ENCODE results near the gene RRP12. TPM values are rescaled to one million over a fixed set of nuclear protein-coding genes. Genes with fewer than 3 reads are reported as not detected.

The RRP12 gene
- polyA plus RNA-seq, 1 of the 3 experiments (the other 2 are of a cell fraction), result 46.4 TPM

- no peaks in the 10 kb centered on the region for H4K20me1 ChIP-seq (ENCODE audit: insufficient read depth)
- no peaks in the 10 kb centered on the region for H3K79me2 ChIP-seq (ENCODE audit: insufficient read depth)
- no peaks in the 10 kb centered on the region for H3F3A ChIP-seq (replicated peaks; ENCODE audit: insufficient read depth)
- H2AFZ ChIP-seq (ENCODE audit: low read depth), result no peak overlapping the region
- H3K27ac ChIP-seq (ENCODE audit: low read depth in 2 of 2, low read length in 1 of 2), result no peak overlapping the region
- H3K9me3 ChIP-seq, result no peaks in the 10 kb centered on the region
- no peak overlapping the region for H3K4me3 ChIP-seq (ENCODE audit: low read depth in 2 of 2, low read length in 1 of 2)
- no peak overlapping the region for H3K4me2 ChIP-seq
- H3K9me2 ChIP-seq, result no peaks in the 10 kb centered on the region
- no peak overlapping the region for H3K9ac ChIP-seq
- peaks cover 7 to 77% of the 10 kb centered on the region in 2 experiments for H3K36me3 ChIP-seq (replicated peaks in 1 of 2; ENCODE audit: control insufficient read depth in 1 of 2, insufficient read depth in 2 of 2, low read length in 1 of 2)
- ChIA-PET POLR2A (no interaction called here), CTCF (interaction anchor here (1.5 kb wide), 1 partner anchor 84 kb away, joined by 5 read pairs; no protein-coding TSS in a partner anchor)
- H3K4me1 ChIP-seq (ENCODE audit: control insufficient read depth in 1 of 2, insufficient read depth in 2 of 2, low read depth in 1 of 2, low read length in 1 of 2), result no peaks in the 10 kb centered on the region
- no peaks in the 10 kb centered on the region for H3K27me3 ChIP-seq (ENCODE audit: insufficient read depth)
- no peak for TF ChIP-seq TAF1 (IDR thresholded peaks at IDR 0.05; ENCODE audit: borderline replicate concordance, low read depth, low read length)
- no peak for TF ChIP-seq EP300 (IDR thresholded peaks at IDR 0.05; ENCODE audit: borderline replicate concordance in 1 of 2, low read depth in 1 of 2, low read length in 1 of 2)
- no peak for TF ChIP-seq GATA2 (CRISPR knock-in tag; IDR thresholded peaks at IDR 0.05)
- TF ChIP-seq, protein P1, sequence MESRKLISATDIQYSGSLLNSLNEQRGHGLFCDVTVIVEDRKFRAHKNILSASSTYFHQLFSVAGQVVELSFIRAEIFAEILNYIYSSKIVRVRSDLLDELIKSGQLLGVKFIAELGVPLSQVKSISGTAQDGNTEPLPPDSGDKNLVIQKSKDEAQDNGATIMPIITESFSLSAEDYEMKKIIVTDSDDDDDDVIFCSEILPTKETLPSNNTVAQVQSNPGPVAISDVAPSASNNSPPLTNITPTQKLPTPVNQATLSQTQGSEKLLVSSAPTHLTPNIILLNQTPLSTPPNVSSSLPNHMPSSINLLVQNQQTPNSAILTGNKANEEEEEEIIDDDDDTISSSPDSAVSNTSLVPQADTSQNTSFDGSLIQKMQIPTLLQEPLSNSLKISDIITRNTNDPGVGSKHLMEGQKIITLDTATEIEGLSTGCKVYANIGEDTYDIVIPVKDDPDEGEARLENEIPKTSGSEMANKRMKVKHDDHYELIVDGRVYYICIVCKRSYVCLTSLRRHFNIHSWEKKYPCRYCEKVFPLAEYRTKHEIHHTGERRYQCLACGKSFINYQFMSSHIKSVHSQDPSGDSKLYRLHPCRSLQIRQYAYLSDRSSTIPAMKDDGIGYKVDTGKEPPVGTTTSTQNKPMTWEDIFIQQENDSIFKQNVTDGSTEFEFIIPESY (IDR thresholded peaks at IDR 0.05; ENCODE audit: borderline replicate concordance, low read depth), result no peak
- no peak for TF ChIP-seq IRF3 (IDR thresholded peaks at IDR 0.05; ENCODE audit: low read depth, low read length)
- TF ChIP-seq SMC3 (IDR thresholded peaks at IDR 0.05; ENCODE audit: low read depth, low read length), result no peak
- TF ChIP-seq RCOR1 (IDR thresholded peaks at IDR 0.05; ENCODE audit: low read length), result no peak
- TF ChIP-seq FOSL2 (IDR thresholded peaks at IDR 0.05; ENCODE audit: borderline replicate concordance, low read depth), result no peak
- no peak for TF ChIP-seq GABPA (IDR thresholded peaks at IDR 0.05; ENCODE audit: low read depth)
- TF ChIP-seq TEAD4 (IDR thresholded peaks at IDR 0.05; ENCODE audit: borderline replicate concordance, insufficient read depth), result no peak
- TF ChIP-seq FOXM1 (IDR thresholded peaks at IDR 0.05; ENCODE audit: low read depth), result no peak
- no peak for TF ChIP-seq FOXJ3 (CRISPR knock-in tag; IDR thresholded peaks at IDR 0.05)
- no peak for TF ChIP-seq NFIC (IDR thresholded peaks at IDR 0.05; ENCODE audit: borderline replicate concordance)
- no peak for TF ChIP-seq JUND (IDR thresholded peaks at IDR 0.05)
- TF ChIP-seq, protein P2, sequence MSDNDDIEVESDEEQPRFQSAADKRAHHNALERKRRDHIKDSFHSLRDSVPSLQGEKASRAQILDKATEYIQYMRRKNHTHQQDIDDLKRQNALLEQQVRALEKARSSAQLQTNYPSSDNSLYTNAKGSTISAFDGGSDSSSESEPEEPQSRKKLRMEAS (IDR thresholded peaks at IDR 0.05; ENCODE audit: low read depth), result no peak
- TF ChIP-seq MEF2A (IDR thresholded peaks at IDR 0.05; ENCODE audit: borderline replicate concordance, low read depth), result no peak
- TF ChIP-seq, protein P3, sequence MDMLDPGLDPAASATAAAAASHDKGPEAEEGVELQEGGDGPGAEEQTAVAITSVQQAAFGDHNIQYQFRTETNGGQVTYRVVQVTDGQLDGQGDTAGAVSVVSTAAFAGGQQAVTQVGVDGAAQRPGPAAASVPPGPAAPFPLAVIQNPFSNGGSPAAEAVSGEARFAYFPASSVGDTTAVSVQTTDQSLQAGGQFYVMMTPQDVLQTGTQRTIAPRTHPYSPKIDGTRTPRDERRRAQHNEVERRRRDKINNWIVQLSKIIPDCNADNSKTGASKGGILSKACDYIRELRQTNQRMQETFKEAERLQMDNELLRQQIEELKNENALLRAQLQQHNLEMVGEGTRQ (IDR thresholded peaks at IDR 0.05; ENCODE audit: borderline replicate concordance, low read depth, low read length), result no peak
- TF ChIP-seq YY1 (IDR thresholded peaks at IDR 0.05; ENCODE audit: low read depth), result no peak
- TF ChIP-seq, protein P4, sequence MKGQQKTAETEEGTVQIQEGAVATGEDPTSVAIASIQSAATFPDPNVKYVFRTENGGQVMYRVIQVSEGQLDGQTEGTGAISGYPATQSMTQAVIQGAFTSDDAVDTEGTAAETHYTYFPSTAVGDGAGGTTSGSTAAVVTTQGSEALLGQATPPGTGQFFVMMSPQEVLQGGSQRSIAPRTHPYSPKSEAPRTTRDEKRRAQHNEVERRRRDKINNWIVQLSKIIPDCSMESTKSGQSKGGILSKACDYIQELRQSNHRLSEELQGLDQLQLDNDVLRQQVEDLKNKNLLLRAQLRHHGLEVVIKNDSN (IDR thresholded peaks at IDR 0.05; ENCODE audit: borderline replicate concordance, low read depth), result no peak
- no peak for TF ChIP-seq REST (IDR thresholded peaks at IDR 0.05; ENCODE audit: low read depth, low read length)
- 97% methylated on average over 3 of the region's 4 CpGs for WGBS (ENCODE audit: low lambda C conversion rate)
- DNase-seq, result no peak
Observed at GRCh38 chr10:97363071-97363470, 38.1 kb downstream of the RRP12 start.
